ENCODE measurements around the gene TMCO5A. TPM values are rescaled to one million over a fixed set of nuclear protein-coding genes. Genes with fewer than 3 reads are reported as not detected.

Gene TMCO5A
- total RNA-seq, 1 experiment from 2014 or later = not detected

DNA sequence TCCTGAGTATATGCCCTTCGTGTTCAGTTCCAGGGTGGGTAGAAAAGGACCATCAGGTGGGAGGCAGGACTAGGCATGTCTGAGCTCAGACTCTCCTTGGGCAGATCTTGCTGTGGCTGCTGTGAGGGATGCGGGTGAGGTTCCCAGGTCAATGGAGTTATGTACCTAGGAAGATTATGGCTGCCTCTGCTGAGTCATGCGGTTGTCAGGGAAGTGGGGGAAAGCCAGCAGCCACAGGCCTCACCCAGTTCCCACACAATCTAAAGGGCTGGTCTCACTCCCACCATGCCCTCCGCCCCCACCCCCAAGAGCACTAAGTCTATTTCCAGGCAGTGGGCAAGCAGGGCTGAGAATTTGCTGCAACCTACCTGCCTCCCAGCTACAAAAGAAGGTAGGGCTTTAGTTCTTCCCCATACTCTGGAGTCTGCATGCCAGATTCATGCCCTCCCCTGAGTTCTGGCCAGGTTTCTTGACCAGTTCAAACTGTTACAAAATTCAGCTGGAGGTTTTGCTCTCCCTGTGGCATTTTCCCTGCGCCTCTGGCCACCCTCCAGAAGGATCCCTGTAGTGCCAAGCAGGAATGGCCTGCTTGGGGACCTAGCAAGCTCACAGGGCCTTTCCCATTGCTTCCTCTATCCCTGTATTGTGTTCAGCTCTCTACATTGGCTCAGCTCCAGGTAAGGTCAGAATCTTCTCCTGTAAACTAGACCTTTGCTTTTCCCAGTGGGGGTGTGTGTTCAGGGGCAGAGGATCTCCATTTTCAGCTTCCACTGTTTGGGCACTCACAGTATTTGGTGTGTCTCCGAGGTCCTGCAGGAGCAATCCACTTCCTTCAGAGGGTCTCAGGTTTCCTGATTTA, 12.7 kb upstream of the TMCO5A start:
- Histone ChIP-seq H3K14ac (ENCODE audit: insufficient read depth, low read length) (no peak overlapping the region), H2AK5ac (ENCODE audit: insufficient read length, low read length) (no peak overlapping the region)
- peak overlapping the region in 2 of 3 experiments; percentile 7 to 68; a peak in 2 of 7 replicates for H3K27ac Mint-ChIP-seq

More for the DNA sequence above, 12.7 kb upstream of the TMCO5A start:
- Histone ChIP-seq H3K4ac (ENCODE audit: low read depth, low read length) (no peak overlapping the region), H3K9me3 (ENCODE audit: control insufficient read depth, low read depth, low read length) (no peaks in the 10 kb centered on the region), H4K91ac (ENCODE audit: insufficient read length, low read depth, low read length) (no peak overlapping the region), H3T11ph (ENCODE audit: low read length) (no peak overlapping the region), H3K18ac (ENCODE audit: insufficient read length, low read depth, low read length) (no peak overlapping the region), H2BK5ac (ENCODE audit: insufficient read length, low read length) (no peak overlapping the region), H3K9ac (ENCODE audit: extremely low read depth, insufficient read length, low read length) (no peak overlapping the region), H3K4me2 (ENCODE audit: insufficient read depth, insufficient read length, low read length) (no peak overlapping the region), H2BK12ac (ENCODE audit: insufficient read length, low read depth, low read length) (no peak overlapping the region), H2BK120ac (ENCODE audit: low read depth, low read length, poor library complexity, severe bottlenecking) (no peak overlapping the region), H3K23ac (ENCODE audit: insufficient read length, low read depth, low read length) (no peak overlapping the region), H2AFZ (ENCODE audit: low read length) (no peak overlapping the region), H3K23me2 (ENCODE audit: insufficient read length, low read depth, low read length, poor library complexity, severe bottlenecking) (no peaks in the 10 kb centered on the region), H2BK20ac (ENCODE audit: low read depth, low read length, poor library complexity, severe bottlenecking) (no peak overlapping the region), H4K5ac (ENCODE audit: insufficient read length, low read depth, low read length) (no peak overlapping the region), H4K8ac (replicated peaks; ENCODE audit: insufficient read length, low read depth, low read length) (no peak overlapping the region), H3K27ac (ENCODE audit: insufficient read length, low read depth, low read length) (no peak overlapping the region), H3K79me2 (ENCODE audit: insufficient read depth, low read length) (no peaks in the 10 kb centered on the region), H4K20me1 (ENCODE audit: control insufficient read depth, insufficient read depth, insufficient read length) (no peaks in the 10 kb centered on the region), H3K56ac (ENCODE audit: insufficient read length, low read depth, low read length) (no peak overlapping the region), H3K79me1 (ENCODE audit: insufficient read depth, low read depth, low read length, poor library complexity, severe bottlenecking) (no peaks in the 10 kb centered on the region), H3K4me1 (ENCODE audit: insufficient read depth, low read length) (no peaks in the 10 kb centered on the region), H3K27me3 (ENCODE audit: insufficient read depth, low read length) (no peaks in the 10 kb centered on the region), H2BK15ac (ENCODE audit: low read depth, low read length) (no peak overlapping the region)
- Mint-ChIP-seq H3K27me3 (ENCODE audit: low read depth) (no peaks in the 10 kb centered on the region; the same call in 1 of the 2 replicates), H3K4me1 (peaks cover 13 to 16% of the 10 kb centered on the region in 2 experiments), H3K36me3 (ENCODE audit: insufficient read depth in 1 of 3, low read depth in 3 of 3) (no peaks in the 10 kb centered on the region), H3K9me3 (peaks cover 0 to 3% of the 10 kb centered on the region in 2 experiments; a peak in 1 of 5 replicates), H3K4me3 (no peak overlapping the region)
- DNase-seq = no peak
- TF ChIP-seq, protein P1, sequence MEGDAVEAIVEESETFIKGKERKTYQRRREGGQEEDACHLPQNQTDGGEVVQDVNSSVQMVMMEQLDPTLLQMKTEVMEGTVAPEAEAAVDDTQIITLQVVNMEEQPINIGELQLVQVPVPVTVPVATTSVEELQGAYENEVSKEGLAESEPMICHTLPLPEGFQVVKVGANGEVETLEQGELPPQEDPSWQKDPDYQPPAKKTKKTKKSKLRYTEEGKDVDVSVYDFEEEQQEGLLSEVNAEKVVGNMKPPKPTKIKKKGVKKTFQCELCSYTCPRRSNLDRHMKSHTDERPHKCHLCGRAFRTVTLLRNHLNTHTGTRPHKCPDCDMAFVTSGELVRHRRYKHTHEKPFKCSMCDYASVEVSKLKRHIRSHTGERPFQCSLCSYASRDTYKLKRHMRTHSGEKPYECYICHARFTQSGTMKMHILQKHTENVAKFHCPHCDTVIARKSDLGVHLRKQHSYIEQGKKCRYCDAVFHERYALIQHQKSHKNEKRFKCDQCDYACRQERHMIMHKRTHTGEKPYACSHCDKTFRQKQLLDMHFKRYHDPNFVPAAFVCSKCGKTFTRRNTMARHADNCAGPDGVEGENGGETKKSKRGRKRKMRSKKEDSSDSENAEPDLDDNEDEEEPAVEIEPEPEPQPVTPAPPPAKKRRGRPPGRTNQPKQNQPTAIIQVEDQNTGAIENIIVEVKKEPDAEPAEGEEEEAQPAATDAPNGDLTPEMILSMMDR (conservative IDR thresholded peaks at IDR 0.05) = no peak
- WGBS (ENCODE audit: extremely low coverage, insufficient read length, low lambda C conversion rate) = no CpG with 5 or more reads among the region's 6 CpGs

Data from H9 (cell line).